Thyroid gland (tissue), 4 donors: ENCODE data around the gene FURIN. TPM values are rescaled to one million over a fixed set of nuclear protein-coding genes. Genes with fewer than 3 reads are reported as not detected.
A peak's percentile ranks its signal among the peaks of the same experiment; 100 is the strongest.
"Not testable (repeated sequence)": the region's sequence is repeated elsewhere in the genome, so short reads cannot be mapped to it uniquely, and the experiment has no call there.

Source experiments
- DNase-seq, 2 donors: peaks; one replicate each; pipeline ENCODE4 v3.0.0-alpha.2; 2019
- H3K27ac ChIP-seq, 3 donors: fragments of 200-600 bp; sonication (generic); 1 replicate in 2 of 3; 2 replicates in 1 of 3; pipeline ENCODE4 v1.5.1; 2016 to 2019; ENCODE audit warnings: mild to moderate bottlenecking in 1 of 3, moderate library complexity in 1 of 3
- H3K27me3 ChIP-seq: fragments of 200-600 bp; sonication (generic); one replicate; pipeline ENCODE4 v1.5.1; 2019
- H3K36me3 ChIP-seq, 2 donors: fragments of 200-600 bp; sonication (generic); one replicate each; pipeline ENCODE4 v1.5.1; 2016 to 2019
- H3K4me1 ChIP-seq, 2 donors: fragments of 200-600 bp; sonication (generic); one replicate each; pipeline ENCODE4 v1.5.1; 2017 to 2019
- H3K4me3 ChIP-seq, 3 donors: fragments of 200-600 bp; sonication (generic); replicated peaks in 1 of 3; 1 replicate in 2 of 3; 2 replicates in 1 of 3; pipeline ENCODE4 v1.5.1; 2016; ENCODE audit warnings: mild to moderate bottlenecking in 1 of 3
- H3K9me3 ChIP-seq: fragments of 200-600 bp; sonication (generic); one replicate; pipeline ENCODE4 v1.5.1; 2017
- POLR2A ChIP-seq, 2 donors: fragments of 450-650 bp; IDR thresholded peaks; one replicate each; pipeline ENCODE4 v1.6.1; 2017; ENCODE audit warnings: antibody characterized with exemption in 2 of 2, mild to moderate bottlenecking in 2 of 2, moderate library complexity in 1 of 2
- WGBS, 2 donors: methylation state at CpG; one replicate each; pipeline ENCODE4 v1.1.5; 2017; 5-methylcytosine and 5-hydroxymethylcytosine counted together
- intact Hi-C: fragments of 100-400 bp; cut with DNase I; formaldehyde crosslinking; loops from one replicate; pipeline ENCODE4 v1.15.1; 2023
- total RNA-seq, 4 donors: library from RNA; depleted of rRNA; stranded (reverse); fragments of >200 nt; gene quantifications; one replicate each; pipeline ENCODE4 v1.2.3, GENCODE V29; 2016
- TF ChIP-seq, protein P1 (sequence below), 6 experiments: fragments of 200-600 bp in 3 of 6; fragments of 450-650 bp in 3 of 6; sonication (generic) in 3 of 6; IDR thresholded peaks; one replicate each; pipeline ENCODE4 v1.5.1; 2016 to 2019; ENCODE audit warnings: antibody characterized with exemption in 6 of 6, mild to moderate bottlenecking in 2 of 6, inconsistent platforms in 1 of 6, moderate library complexity in 1 of 6

The FURIN gene
- total RNA-seq, 4 donors from 2014 or later = 88.6 to 128 (median 102) TPM

DNA sequence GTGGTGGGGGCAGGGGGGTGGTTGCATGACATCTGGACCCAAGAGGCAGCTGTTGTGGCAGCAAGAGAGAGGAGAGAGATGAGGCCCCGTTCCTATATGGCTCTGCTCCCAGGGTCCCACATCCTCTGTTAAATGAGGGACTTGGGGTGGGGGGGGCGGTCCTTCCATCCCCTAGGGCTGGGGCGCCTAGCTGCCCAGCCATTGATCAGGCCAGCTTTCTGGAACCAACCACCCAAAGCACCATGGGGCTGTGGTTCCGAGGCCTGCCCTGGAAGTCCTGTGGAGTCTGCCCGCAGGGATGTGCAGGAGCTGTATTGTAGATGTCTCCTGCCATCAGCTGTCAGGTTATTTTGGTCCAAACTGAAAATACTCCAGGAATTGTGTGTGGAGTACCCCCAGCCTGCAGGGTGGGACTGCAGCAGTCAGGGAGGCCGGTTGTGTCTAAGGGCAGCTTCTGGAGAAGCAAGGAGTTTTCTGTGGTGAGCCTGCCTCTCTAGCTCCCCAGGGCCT lies 5.2 kb downstream of the FURIN start:
- WGBS, 2 donors = 63 to 64% methylated on average over 5 of the region's 6 CpGs
- H3K27ac ChIP-seq = peak overlapping the region; percentile 62 to 99 (median 97)
- H3K4me1 ChIP-seq = peaks cover 49 to 52% of the 10 kb centered on the region in 2 donors
- peak overlapping the region in 1 of 3 donors; percentile 95 for H3K4me3 ChIP-seq
- TF ChIP-seq, protein P1, sequence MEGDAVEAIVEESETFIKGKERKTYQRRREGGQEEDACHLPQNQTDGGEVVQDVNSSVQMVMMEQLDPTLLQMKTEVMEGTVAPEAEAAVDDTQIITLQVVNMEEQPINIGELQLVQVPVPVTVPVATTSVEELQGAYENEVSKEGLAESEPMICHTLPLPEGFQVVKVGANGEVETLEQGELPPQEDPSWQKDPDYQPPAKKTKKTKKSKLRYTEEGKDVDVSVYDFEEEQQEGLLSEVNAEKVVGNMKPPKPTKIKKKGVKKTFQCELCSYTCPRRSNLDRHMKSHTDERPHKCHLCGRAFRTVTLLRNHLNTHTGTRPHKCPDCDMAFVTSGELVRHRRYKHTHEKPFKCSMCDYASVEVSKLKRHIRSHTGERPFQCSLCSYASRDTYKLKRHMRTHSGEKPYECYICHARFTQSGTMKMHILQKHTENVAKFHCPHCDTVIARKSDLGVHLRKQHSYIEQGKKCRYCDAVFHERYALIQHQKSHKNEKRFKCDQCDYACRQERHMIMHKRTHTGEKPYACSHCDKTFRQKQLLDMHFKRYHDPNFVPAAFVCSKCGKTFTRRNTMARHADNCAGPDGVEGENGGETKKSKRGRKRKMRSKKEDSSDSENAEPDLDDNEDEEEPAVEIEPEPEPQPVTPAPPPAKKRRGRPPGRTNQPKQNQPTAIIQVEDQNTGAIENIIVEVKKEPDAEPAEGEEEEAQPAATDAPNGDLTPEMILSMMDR (IDR thresholded peaks at IDR 0.05) = no peak
- no peak for TF ChIP-seq POLR2A (IDR thresholded peaks at IDR 0.05)
- H3K9me3 ChIP-seq = no peaks in the 10 kb centered on the region
- H3K36me3 ChIP-seq = peaks cover 28 to 29% of the 10 kb centered on the region in 2 donors
- intact Hi-C loops = no loop called here
- no peak for DNase-seq
- no peaks in the 10 kb centered on the region for H3K27me3 ChIP-seq

GRCh38 chr15:90873998-90874605 lies 5.7 kb downstream of the FURIN start:
- Histone ChIP-seq H3K4me1 (peaks cover 43 to 46% of the 10 kb centered on the region in 2 donors), H3K27me3 (no peaks in the 10 kb centered on the region), H3K27ac (peak overlapping the region; percentile 62 to 99 (median 97)), H3K4me3 (no peak overlapping the region), H3K36me3 (peaks cover 33 to 34% of the 10 kb centered on the region in 2 donors), H3K9me3 (no peaks in the 10 kb centered on the region)
- DNase-seq = peak; percentile 85 to 92
- intact Hi-C loops = no loop called here
- 0 to 27% methylated on average over 1 to 13 of the region's 15 CpGs for WGBS, 2 donors
- TF ChIP-seq POLR2A (IDR thresholded peaks at IDR 0.05) = peak in 1 of 2 donors; percentile 55
- TF ChIP-seq, protein P1 (IDR thresholded peaks at IDR 0.05) = no peak

- peaks cover 34 to 37% of the 10 kb centered on the region in 2 donors for H3K4me1 ChIP-seq
- H3K27ac ChIP-seq = peak overlapping the region in 1 of 3 donors; percentile 97
- H3K4me3 ChIP-seq, H3K27me3 ChIP-seq, DNase-seq, H3K9me3 ChIP-seq: not testable (repeated sequence)
- H3K36me3 ChIP-seq = peaks cover 42 to 43% of the 10 kb centered on the region in 2 donors
- intact Hi-C loops = loop anchor here (5.0 kb wide), 1 partner anchor 178 kb away; no protein-coding TSS in a partner anchor
- 87 to 88% methylated on average over 9 of the region's 9 CpGs for WGBS, 2 donors
These were observed 6.6 kb downstream of the FURIN start for GRCh38 chr15:90874986-90875385.

DNA sequence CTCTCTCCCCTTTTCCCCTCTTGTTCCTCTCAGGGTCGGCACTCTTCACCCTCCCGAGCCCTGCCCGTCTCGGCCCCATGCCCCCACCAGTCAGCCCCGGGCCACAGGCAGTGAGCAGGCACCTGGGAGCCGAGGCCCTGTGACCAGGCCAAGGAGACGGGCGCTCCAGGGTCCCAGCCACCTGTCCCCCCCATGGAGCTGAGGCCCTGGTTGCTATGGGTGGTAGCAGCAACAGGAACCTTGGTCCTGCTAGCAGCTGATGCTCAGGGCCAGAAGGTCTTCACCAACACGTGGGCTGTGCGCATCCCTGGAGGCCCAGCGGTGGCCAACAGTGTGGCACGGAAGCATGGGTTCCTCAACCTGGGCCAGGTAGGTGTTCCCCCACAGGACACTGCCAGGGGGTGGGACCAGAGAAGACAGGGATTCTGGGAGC lies 7.2 kb downstream of the FURIN start:
- TF ChIP-seq, protein P1 (IDR thresholded peaks at IDR 0.05) = no peak
- no peak for TF ChIP-seq POLR2A (IDR thresholded peaks at IDR 0.05)
- Histone ChIP-seq H3K4me3 (no peak overlapping the region), H3K27me3 (no peaks in the 10 kb centered on the region), H3K4me1 (peaks cover 28 to 31% of the 10 kb centered on the region in 2 donors), H3K36me3 (peaks cover 48 to 49% of the 10 kb centered on the region in 2 donors), H3K27ac (no peak overlapping the region), H3K9me3 (no peaks in the 10 kb centered on the region)
- intact Hi-C loops = loop anchor here (5.0 kb wide), 1 partner anchor 178 kb away; no protein-coding TSS in a partner anchor
- 92 to 97% methylated on average over 5 to 10 of the region's 12 CpGs for WGBS, 2 donors
- DNase-seq = no peak

DNA sequence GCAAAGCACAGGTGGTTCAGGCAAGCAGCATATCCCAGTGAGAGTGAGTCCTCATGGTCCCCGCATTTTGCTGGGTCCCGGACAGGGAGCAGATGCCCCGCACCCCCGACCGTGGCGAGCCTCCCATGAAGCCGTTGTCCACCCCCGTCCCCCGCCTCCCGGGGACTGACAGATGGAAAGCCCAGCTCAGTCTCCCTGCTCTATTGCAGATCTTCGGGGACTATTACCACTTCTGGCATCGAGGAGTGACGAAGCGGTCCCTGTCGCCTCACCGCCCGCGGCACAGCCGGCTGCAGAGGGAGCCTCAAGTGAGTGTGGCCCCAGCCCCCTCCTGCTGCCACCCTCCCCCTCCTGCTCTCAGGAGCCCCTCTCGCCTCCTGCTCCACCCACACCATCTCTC lies 7.7 kb downstream of the FURIN start:
- WGBS, 2 donors = 95% methylated on average over 11 to 20 of the region's 20 CpGs
- DNase-seq = no peak
- H3K4me1 ChIP-seq = peaks cover 24 to 28% of the 10 kb centered on the region in 2 donors
- H3K27me3 ChIP-seq = no peaks in the 10 kb centered on the region
- H3K4me3 ChIP-seq = no peak overlapping the region
- H3K27ac ChIP-seq = no peak overlapping the region
- TF ChIP-seq, protein P1 (IDR thresholded peaks at IDR 0.05) = no peak
- no peak for TF ChIP-seq POLR2A (IDR thresholded peaks at IDR 0.05)
- H3K9me3 ChIP-seq = no peaks in the 10 kb centered on the region
- intact Hi-C loops = loop anchor here (5.0 kb wide), 1 partner anchor 179 kb away; no protein-coding TSS in a partner anchor
- peaks cover 51 to 54% of the 10 kb centered on the region in 2 donors for H3K36me3 ChIP-seq
